Measurements from ENCODE around the gene SYT13.

- no peak for TF ChIP-seq CTCF (IDR thresholded peaks at IDR 0.05; ENCODE audit: insufficient read depth, low read depth, low read length)
- TF ChIP-seq EZH2 (IDR thresholded peaks at IDR 0.05; ENCODE audit: insufficient read depth, low read length), result no peak
These were observed 13.4 kb downstream of the SYT13 start for GRCh38 chr11:45272701-45273100.

Data from astrocyte (in vitro differentiated cells and primary cell).